IMR-90 (cell line): ENCODE data around the gene TMEM181. TPM values are rescaled to one million over a fixed set of nuclear protein-coding genes. Genes with fewer than 3 reads are reported as not detected.

ENCODE experiments used
- ATAC-seq: fragments of 200-7000 bp; cut with Tn5 transposase; 2 replicates; pipeline ENCODE4 v1.9.1; 2020; ENCODE audit warnings: low read depth, mild to moderate bottlenecking, moderate library complexity
- BruUV-seq: library from RNA; stranded (reverse); fragments of 400-500 nt; replicated peaks from 2 replicates; lab custom pipeline; 2021; lab: Mats Ljungman, UMichigan
- CTCF ChIA-PET: fragments of 300-600 bp; formaldehyde crosslinking; extraction: SDS; loops from one replicate; lab custom pipeline; 2021; ENCODE audit warnings: antibody characterized with exemption; lab: Yijun Ruan, JAX
- POLR2A ChIA-PET: fragments of 300-600 bp; sonication (Branson Sonifier 250); formaldehyde crosslinking; loops from one replicate; lab custom pipeline; 2022; ENCODE audit warnings: antibody characterized with exemption; ENCODE audit not compliant: unreplicated experiment; lab: Charles Lee
- DNase-seq: peaks from one replicate; pipeline ENCODE4 v3.0.0; 2013
- H2AFZ ChIP-seq: replicated peaks from 2 replicates; pipeline ENCODE3; 2013; ENCODE audit warnings: low read length, mild to moderate bottlenecking; ENCODE audit not compliant: poor library complexity
- H2AK5ac ChIP-seq: 2 replicates; pipeline ENCODE4 v1.6.1; 2013; ENCODE audit warnings: low read depth, low read length, inconsistent platforms
- H2AK9ac ChIP-seq: replicated peaks from 2 replicates; pipeline ENCODE3; 2013; ENCODE audit warnings: mild to moderate bottlenecking, low read depth, low read length, moderate library complexity; ENCODE audit not compliant: poor library complexity
- H2BK120ac ChIP-seq: 2 replicates; pipeline ENCODE4 v1.6.1; 2013; ENCODE audit warnings: low read depth, low read length, inconsistent platforms
- H2BK15ac ChIP-seq: 3 replicates; pipeline ENCODE4 v1.6.1; 2013; ENCODE audit warnings: low read depth, low read length, inconsistent platforms
- H2BK20ac ChIP-seq: 2 replicates; pipeline ENCODE4 v1.6.1; 2013; ENCODE audit warnings: low read depth, mild to moderate bottlenecking, inconsistent platforms, low read length, moderate library complexity
- H2BK5ac ChIP-seq: 2 replicates; pipeline ENCODE4 v1.6.1; 2013; ENCODE audit warnings: mild to moderate bottlenecking, low read depth, low read length, inconsistent platforms; ENCODE audit not compliant: poor library complexity, severe bottlenecking
- H3K14ac ChIP-seq: replicated peaks from 2 replicates; pipeline ENCODE4 v1.6.1; 2013; ENCODE audit warnings: low read depth, low read length, inconsistent platforms
- H3K18ac ChIP-seq: 2 replicates; pipeline ENCODE4 v1.6.1; 2013; ENCODE audit warnings: low read depth, low read length, control low read depth
- H3K23ac ChIP-seq: 2 replicates; pipeline ENCODE4 v1.6.1; 2013; ENCODE audit warnings: low read depth, low read length, inconsistent platforms
- H3K27ac ChIP-seq: 2 replicates; pipeline ENCODE4 v1.5.1; 2013; ENCODE audit warnings: mild to moderate bottlenecking, control low read depth, low read length; ENCODE audit not compliant: insufficient read depth
- H3K27me3 ChIP-seq: 2 replicates; pipeline ENCODE4 v1.6.1; 2013; ENCODE audit warnings: low read length; ENCODE audit not compliant: control insufficient read depth, insufficient read depth
- H3K36me3 ChIP-seq: 2 replicates; pipeline ENCODE4 v1.6.1; 2013; ENCODE audit warnings: low read length, mixed read lengths; ENCODE audit not compliant: control insufficient read depth, insufficient read depth
- H3K4ac ChIP-seq: 2 replicates; pipeline ENCODE4 v1.6.1; 2013; ENCODE audit warnings: low read depth, low read length, inconsistent platforms
- H3K4me1 ChIP-seq: 2 replicates; pipeline ENCODE4 v1.6.1; 2013; ENCODE audit warnings: low read length, mixed read lengths; ENCODE audit not compliant: control insufficient read depth, insufficient read depth
- H3K4me2 ChIP-seq: 2 replicates; pipeline ENCODE4 v1.6.1; 2013; ENCODE audit warnings: low read depth, mild to moderate bottlenecking, control low read depth, low read length, moderate library complexity
- H3K4me3 ChIP-seq: 2 replicates; pipeline ENCODE4 v1.5.1; 2013; ENCODE audit warnings: low read depth, mild to moderate bottlenecking, control low read depth, low read length, moderate library complexity; ENCODE audit not compliant: insufficient read depth
- H3K56ac ChIP-seq: 2 replicates; pipeline ENCODE4 v1.6.1; 2013; ENCODE audit warnings: low read length, inconsistent platforms; ENCODE audit not compliant: insufficient read depth; ENCODE audit errors: extremely low read depth
- H3K79me1 ChIP-seq, 2 experiments: 2 replicates each; pipeline ENCODE4 v1.6.1; 2013; ENCODE audit warnings: low read length in 2 of 2, inconsistent platforms in 1 of 2, low read depth in 1 of 2
- H3K9ac ChIP-seq: 2 replicates; pipeline ENCODE4 v1.6.1; 2013; ENCODE audit warnings: low read depth, low read length, control low read depth
- H3K9me1 ChIP-seq: 2 replicates; pipeline ENCODE4 v1.6.1; 2013; ENCODE audit warnings: low read length, inconsistent platforms; ENCODE audit not compliant: insufficient read depth
- H3K9me3 ChIP-seq: 2 replicates; pipeline ENCODE4 v1.6.1; 2013; ENCODE audit warnings: low read length; ENCODE audit not compliant: control insufficient read depth, insufficient read depth
- H4K20me1 ChIP-seq: 2 replicates; pipeline ENCODE4 v1.6.1; 2013; ENCODE audit warnings: low read length, inconsistent platforms; ENCODE audit not compliant: insufficient read depth
- H4K5ac ChIP-seq: 2 replicates; pipeline ENCODE4 v1.6.1; 2013; ENCODE audit warnings: mild to moderate bottlenecking, low read depth, low read length, control low read depth
- H4K8ac ChIP-seq, 2 experiments: 2 replicates each; pipeline ENCODE4 v1.6.1; 2013; ENCODE audit warnings: low read depth in 2 of 2, low read length in 2 of 2, control low read depth in 1 of 2, inconsistent platforms in 1 of 2
- H4K91ac ChIP-seq: 2 replicates; pipeline ENCODE4 v1.6.1; 2013; ENCODE audit warnings: low read depth, low read length, inconsistent platforms; ENCODE audit not compliant: insufficient read depth
- CTCF ChIP-seq: conservative IDR thresholded peaks from 2 replicates; pipeline ENCODE4 v1.5.1; 2012; ENCODE audit warnings: mild to moderate bottlenecking, low read depth, low read length, improper control_type of control experiment
- ELK1 ChIP-seq: fragments of 150-350 bp; IDR thresholded peaks from 2 replicates; pipeline ENCODE4 v1.6.1; 2016; ENCODE audit warnings: low read depth, mild to moderate bottlenecking, low read length, moderate library complexity, borderline replicate concordance
- MXI1 ChIP-seq: IDR thresholded peaks from 2 replicates; pipeline ENCODE4 v1.6.1; 2012; ENCODE audit warnings: low read depth, mild to moderate bottlenecking, low read length, moderate library complexity, borderline replicate concordance
- NFE2L2 ChIP-seq: fragments of 150-350 bp; IDR thresholded peaks from 2 replicates; pipeline ENCODE4 v1.6.1; 2016; ENCODE audit warnings: low read depth, mild to moderate bottlenecking, low read length
- WGBS, 2 experiments: methylation state at CpG; one replicate each; pipeline versions ENCODE4 v1.1.5 to v1.1.7; 2013; ENCODE audit warnings: missing lambda C conversion rate in 2 of 2; ENCODE audit not compliant: insufficient read length in 1 of 2; ENCODE audit errors: extremely low coverage in 2 of 2; 5-methylcytosine and 5-hydroxymethylcytosine counted together
- dilution Hi-C: fragments of 300-500 bp; cut with HindIII; formaldehyde crosslinking; loops from one replicate; pipeline ENCODE4 v1.14.3; 2018; ENCODE audit warnings: low sequenced_read_pairs; ENCODE audit not compliant: unreplicated experiment
- in situ Hi-C: fragments of 300-500 bp; cut with MboI; formaldehyde crosslinking; loops from 3 replicates; pipeline ENCODE4 v1.14.3; 2019; ENCODE audit warnings: low sequenced_read_pairs, inconsistent platforms, mixed read lengths
- intact Hi-C: fragments of 100-400 bp; cut with micrococcal nuclease; formaldehyde crosslinking; loops from 2 replicates; pipeline ENCODE4 v1.10.0; 2022
- polyA plus RNA-seq, 3 experiments: library from polyadenylated mRNA; depleted of rRNA; stranded (reverse); fragments of >200 nt; gene quantifications; 2 replicates each; pipeline ENCODE4 v1.2.3, GENCODE V29; 2012; ENCODE audit warnings: low replicate concordance in 1 of 3
- total RNA-seq: library from RNA; depleted of rRNA; stranded (reverse); fragments of >200 nt; gene quantifications from 2 replicates; pipeline ENCODE4 v1.2.3, GENCODE V29; 2012

The TMEM181 gene
- total and polyA plus RNA-seq, 2 of the 4 experiments (the other 2 are of a cell fraction) = 22.8 to 27.8 TPM

GRCh38 chr6:158517038-158517437 lies 42.9 kb upstream of the TMEM181 start:
- BruUV-seq = no TSS peak
- in situ Hi-C loops (loop anchor here (10.0 kb wide), 1 partner anchor 292 kb away; no protein-coding TSS in a partner anchor), dilution Hi-C loops (no loop called here), intact Hi-C loops (no loop called here)
- no peak overlapping the region for H3K14ac ChIP-seq
- no peak overlapping the region for H3K9ac ChIP-seq
- no peaks in the 10 kb centered on the region for H3K9me3 ChIP-seq
- no peaks in the 10 kb centered on the region for H4K20me1 ChIP-seq
- H2BK20ac ChIP-seq = no peak overlapping the region
- POLR2A ChIA-PET = no interaction called here
- H3K18ac ChIP-seq = no peak overlapping the region
- H3K23ac ChIP-seq = no peak overlapping the region
- H4K5ac ChIP-seq = no peak overlapping the region
- no peak overlapping the region for H4K8ac ChIP-seq
- H3K9me1 ChIP-seq = no peaks in the 10 kb centered on the region
- no peak overlapping the region for H3K4me3 ChIP-seq
- H2AK9ac ChIP-seq = no peak overlapping the region
- H3K36me3 ChIP-seq = 0 out of 2 replicates have a peak, but pooled peaks cover 1% of the 10 kb centered on the region
- no peaks in the 10 kb centered on the region for H3K4me1 ChIP-seq
- H2AFZ ChIP-seq = no peak overlapping the region
- no peak overlapping the region for H3K4ac ChIP-seq
- H3K27me3 ChIP-seq = no peaks in the 10 kb centered on the region
- TF ChIP-seq ELK1 (no peak), MXI1 (no peak), NFE2L2 (no peak), CTCF (no peak)
- no peak overlapping the region for H3K56ac ChIP-seq
- H3K4me2 ChIP-seq = no peak overlapping the region
- H3K79me1 ChIP-seq = no peaks in the 10 kb centered on the region
- no peak overlapping the region for H2AK5ac ChIP-seq
- H2BK5ac ChIP-seq = no peak overlapping the region
- H2BK15ac ChIP-seq = no peak overlapping the region
- 88% methylated on average over 6 of the region's 8 CpGs; no CpG with 5 or more reads in 1 of the 2 experiments for WGBS, 2 experiments
- no peak overlapping the region for H4K91ac ChIP-seq
- no peak overlapping the region for H3K27ac ChIP-seq
- CTCF ChIA-PET = interaction anchor here (0.7 kb wide), 1 partner anchor 18 kb away, joined by 4 read pairs; no protein-coding TSS in a partner anchor
- DNase-seq (no peak), ATAC-seq (no peak)
- H2BK120ac ChIP-seq = no peak overlapping the region
